GM20000 (cell line): ENCODE results near the gene SDC3.

Experiments used
- DNase-seq: peaks from one replicate; pipeline ENCODE4 v3.0.0; 2012; ENCODE audit warnings: low spot score
- CTCF ChIP-seq: IDR thresholded peaks from 2 replicates; pipeline ENCODE4 v1.5.1; 2012; ENCODE audit warnings: mild to moderate bottlenecking, control low read depth; ENCODE audit errors: extremely low read depth, missing control alignments

SDC3 gene

GRCh38 chr1:30907481-30908315 is 860 bp downstream of the SDC3 start:
- no peak for TF ChIP-seq CTCF
- DNase-seq: no peak

- DNase-seq: no peak
- TF ChIP-seq CTCF: no peak
Observed at GRCh38 chr1:30906631-30907441, 1.7 kb downstream of the SDC3 start.

GRCh38 chr1:30905916-30906620 is 2.5 kb downstream of the SDC3 start:
- TF ChIP-seq CTCF: no peak
- DNase-seq: no peak

- no peak for TF ChIP-seq CTCF
- no peak for DNase-seq
Observed at GRCh38 chr1:30905403-30905802, 3.2 kb downstream of the SDC3 start.

- DNase-seq: no peak
- no peak for TF ChIP-seq CTCF
Observed at GRCh38 chr1:30904962-30905335, 3.6 kb downstream of the SDC3 start.

- TF ChIP-seq CTCF: no peak
- no peak for DNase-seq
Observed at GRCh38 chr1:30904191-30904961, 4.2 kb downstream of the SDC3 start.
